Measurements from ENCODE around the gene HERC5.
"Not testable (repeated sequence)": the region's sequence is repeated elsewhere in the genome, so short reads cannot be mapped to it uniquely, and the experiment has no call there.

HERC5 gene
- 36.9 to 68.6 (median 45.7) reads per million in 4 donors for total RNA-seq

GRCh38 chr4:88456670-88457306, at the start of gene HERC5:
Gene HERC5 (plus strand): TSS chr4:88457119. CDS start chr4:88457270, 151 bp downstream.
- DNase-seq: peak; percentile 85 to 95 (median 89)

GRCh38 chr4:88409206-88409605, 47.7 kb upstream of the HERC5 start:
- no peak for DNase-seq

GRCh38 chr4:88409789-88410188, 47.1 kb upstream of the HERC5 start:
- DNase-seq: no peak

- DNase-seq: no peak
Observed at GRCh38 chr4:88411491-88412096, 45.3 kb upstream of the HERC5 start.

DNA sequence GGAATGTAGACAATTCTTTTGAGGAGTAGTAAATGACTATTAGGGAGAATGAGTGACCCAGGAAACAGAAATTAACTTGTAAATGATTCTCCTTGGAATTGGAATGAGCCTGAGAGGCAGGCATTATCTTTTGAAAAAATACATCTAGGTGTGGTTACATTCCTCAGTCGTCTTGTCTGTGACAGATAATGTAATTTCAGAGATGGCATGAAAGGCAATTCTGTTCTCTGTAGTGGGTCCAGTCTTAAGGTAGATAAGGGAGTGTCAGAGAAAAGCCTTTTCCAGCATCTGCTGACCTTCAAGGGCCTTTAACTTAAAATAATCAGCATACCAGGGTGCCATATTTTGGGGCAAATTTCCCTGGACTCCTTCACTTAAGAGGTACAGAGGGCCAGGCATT, 43.1 kb upstream of the HERC5 start:
- no peak for DNase-seq

- no peak for DNase-seq
Observed at GRCh38 chr4:88414755-88415154, 42.2 kb upstream of the HERC5 start.

- no peak for DNase-seq
Observed at GRCh38 chr4:88415982-88416381, 40.9 kb upstream of the HERC5 start.

DNA sequence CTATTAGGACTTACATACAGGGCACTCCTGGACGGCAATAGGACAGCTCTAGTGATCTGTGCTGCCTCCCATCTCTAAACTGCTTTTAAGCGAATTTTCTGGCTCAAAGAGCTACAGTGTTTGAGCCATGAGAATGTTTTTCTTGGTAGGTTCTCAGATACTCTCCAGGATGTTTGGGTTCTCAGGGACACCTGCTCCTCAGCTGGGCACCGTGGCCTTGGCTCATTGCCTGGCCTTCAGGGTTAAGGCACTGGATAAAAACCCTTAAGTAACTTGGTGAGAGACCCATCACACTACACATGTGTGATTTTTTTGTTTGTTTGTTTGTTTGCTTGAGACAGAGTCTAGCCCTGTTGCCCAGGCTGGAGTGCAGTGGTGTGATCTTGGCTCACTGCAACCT, 38.5 kb upstream of the HERC5 start:
- no peak for DNase-seq

GRCh38 chr4:88419874-88420273, 37.0 kb upstream of the HERC5 start:
- no peak for DNase-seq

DNA sequence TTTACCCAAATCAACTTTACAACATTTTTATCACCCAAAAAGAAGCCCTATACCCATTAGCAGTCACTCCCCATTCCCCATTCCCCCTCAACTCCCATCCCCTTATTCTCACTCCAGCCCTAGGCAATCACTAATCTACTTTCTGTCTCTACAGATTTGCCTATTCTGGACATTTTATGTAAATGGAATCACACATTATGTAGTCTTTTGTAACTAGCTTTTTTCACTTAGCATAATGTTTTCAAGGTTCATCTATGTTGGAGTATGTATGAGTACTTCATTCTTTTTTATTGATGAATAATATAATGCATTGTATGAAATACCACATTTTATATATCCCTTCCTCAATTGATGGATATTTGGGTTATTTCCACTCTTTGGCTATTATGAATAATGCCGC, 36.1 kb upstream of the HERC5 start:
- DNase-seq: no peak

DNA sequence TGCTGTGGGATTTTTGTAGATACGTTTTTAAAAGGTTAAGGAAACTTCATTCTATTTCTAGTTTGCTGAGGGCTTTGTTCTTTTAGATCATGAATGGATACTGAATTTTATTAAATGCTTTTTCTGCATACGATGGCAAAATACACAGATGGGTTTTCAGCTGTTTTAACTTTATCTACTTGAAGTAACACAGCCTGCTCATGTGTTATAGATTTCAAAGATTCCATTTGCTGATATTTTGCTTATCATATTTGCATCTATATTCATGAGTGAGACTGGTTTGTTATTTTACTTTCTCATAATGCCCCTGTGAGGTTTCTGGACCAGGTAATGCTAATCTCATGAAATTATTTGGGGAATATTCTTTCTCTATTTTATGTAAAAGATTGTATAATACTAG, 34.5 kb upstream of the HERC5 start:
- no peak for DNase-seq

GRCh38 chr4:88429401-88429800, 27.5 kb upstream of the HERC5 start:
- no peak for DNase-seq

DNA sequence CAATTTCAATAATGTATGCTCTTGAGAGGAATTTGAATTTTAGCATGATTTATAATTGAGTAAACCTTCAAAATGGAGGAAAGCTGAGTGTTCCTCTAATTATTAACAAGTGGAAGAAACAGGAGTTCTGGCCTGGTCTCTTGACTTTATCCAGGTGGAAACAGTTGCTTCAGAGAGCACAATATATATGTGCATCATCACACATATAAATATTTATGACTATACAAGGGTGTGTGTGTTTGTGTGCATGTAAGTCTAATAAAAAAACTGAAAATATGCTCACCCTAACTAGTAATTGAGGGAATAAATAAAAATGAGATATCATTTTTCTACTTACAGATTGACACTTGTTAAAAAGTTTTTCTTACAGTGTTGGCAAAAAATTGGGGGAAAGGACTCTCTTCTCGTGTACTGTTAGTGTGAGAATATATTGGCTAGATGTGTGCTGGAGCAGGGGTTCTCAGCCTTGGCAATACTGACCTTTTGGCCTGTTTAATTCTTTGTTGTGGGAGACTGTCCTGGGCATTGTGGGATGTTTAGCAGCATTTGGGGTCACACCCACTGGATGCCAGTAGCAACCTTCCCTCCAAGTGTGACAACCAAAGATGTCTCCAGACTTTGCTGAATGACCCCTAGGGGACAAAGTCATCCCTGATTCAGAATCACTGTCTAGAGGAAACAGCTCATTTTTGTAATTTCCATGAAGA, 20.8 kb upstream of the HERC5 start:
- no peak for DNase-seq

GRCh38 chr4:88437873-88438272, 19.0 kb upstream of the HERC5 start:
- DNase-seq: not testable (repeated sequence)

DNA sequence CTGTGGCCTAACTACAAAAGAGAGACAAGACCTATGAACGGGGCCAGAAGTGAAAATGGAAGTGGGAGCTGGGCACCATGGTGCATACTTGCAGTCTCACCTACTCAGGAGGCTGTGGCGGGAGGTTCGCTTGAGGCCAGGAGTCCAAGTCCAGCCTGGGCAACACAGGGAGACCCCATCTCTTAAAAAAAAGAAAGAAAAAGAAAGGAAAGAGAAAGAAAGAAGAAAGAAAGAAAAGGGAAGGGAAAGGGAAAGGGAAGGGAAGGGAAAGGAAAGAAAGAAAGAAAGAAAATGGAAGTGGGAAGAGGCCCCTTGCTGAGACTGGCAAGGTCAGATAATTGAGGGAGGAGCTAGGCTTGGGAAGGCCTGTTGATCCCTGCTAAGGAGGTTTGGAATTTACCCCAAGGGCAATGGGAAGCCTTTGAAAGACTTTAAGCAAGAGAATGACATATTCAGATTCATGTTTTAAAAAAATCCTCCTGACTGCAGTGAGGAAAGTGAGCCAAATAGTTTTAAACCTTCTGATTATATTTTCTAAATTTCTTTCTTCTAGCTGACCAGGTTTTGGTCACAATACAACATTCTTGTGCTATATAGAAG, 17.7 kb upstream of the HERC5 start:
- DNase-seq: no peak

DNA sequence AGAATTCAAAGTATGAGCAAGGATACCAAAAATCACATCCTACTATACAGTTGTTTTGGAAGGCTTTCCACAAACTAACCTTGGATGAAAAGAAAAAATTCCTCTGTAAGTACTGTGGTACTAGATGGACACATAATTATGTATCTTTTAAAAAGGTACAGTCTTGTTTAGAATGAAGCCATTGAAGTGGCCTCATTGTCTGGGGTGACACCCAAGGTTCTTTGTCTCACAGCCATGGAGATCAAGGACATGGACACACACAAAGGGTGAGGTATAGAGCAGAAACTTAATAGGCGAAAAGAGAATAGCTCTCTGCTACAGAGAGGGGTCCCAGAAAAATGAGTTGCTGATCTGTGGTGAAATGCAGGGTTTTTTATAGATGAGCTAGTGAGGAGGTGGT, 16.8 kb upstream of the HERC5 start:
- DNase-seq: no peak

GRCh38 chr4:88441696-88442095, 15.2 kb upstream of the HERC5 start:
- no peak for DNase-seq

- no peak for DNase-seq
Observed at GRCh38 chr4:88442689-88443191, 14.2 kb upstream of the HERC5 start.

DNA sequence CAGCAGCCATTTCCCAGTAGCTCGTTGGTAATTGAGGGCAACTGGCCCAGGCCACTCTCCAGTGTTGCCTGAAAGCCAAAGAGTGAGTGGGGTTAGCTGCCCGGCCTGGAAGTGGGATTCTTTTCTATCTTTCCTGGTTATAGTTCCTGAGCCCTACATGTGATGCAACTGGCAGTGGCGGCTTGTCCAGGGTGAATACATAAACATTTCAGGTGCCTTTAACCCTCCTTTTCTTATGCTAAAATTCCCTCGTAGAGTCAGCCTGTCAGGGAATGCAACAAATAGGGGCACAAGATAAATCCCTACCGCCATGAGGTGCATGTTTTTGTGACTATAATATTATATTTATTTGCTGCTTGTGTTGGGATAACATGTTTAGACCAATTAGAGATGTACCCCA, 13.4 kb upstream of the HERC5 start:
- no peak for DNase-seq

DNA sequence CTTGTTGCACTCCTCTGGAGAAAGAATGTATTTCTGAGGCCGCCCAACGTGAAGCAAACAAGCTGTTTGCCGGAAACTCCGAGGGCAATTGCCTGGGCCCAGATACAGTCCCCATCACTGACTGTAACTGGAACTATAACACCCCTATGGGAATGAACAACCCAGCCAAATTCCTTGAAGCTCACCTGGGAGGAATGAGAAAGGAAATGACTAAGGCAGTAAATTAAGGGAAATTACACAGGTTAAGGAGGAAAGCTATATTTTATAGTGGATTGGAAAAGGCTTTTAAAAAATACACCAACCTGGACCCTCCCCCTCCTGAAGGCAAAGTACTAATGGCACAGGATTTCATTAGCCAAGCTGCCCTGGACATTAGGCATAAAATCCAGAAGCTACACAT, 11.7 kb upstream of the HERC5 start:
- no peak for DNase-seq

GRCh38 chr4:88446124-88446523, 10.8 kb upstream of the HERC5 start:
- no peak for DNase-seq

- DNase-seq: no peak
Observed at GRCh38 chr4:88447371-88448095, 9.4 kb upstream of the HERC5 start.

- not testable (repeated sequence) for DNase-seq
Observed at GRCh38 chr4:88448211-88448765, 8.6 kb upstream of the HERC5 start.

Data from T-helper 1 cell (primary cell).